Ovary (tissue), 3 donors: ENCODE data around the gene LRIG3.

Experiments used
- EP300 ChIP-seq: sonication (generic); formaldehyde crosslinking; IDR thresholded peaks from one replicate; pipeline ENCODE4 v1.6.1; 2017; ENCODE audit warnings: antibody characterized with exemption
- POLR2A ChIP-seq: fragments of 450-650 bp; IDR thresholded peaks from one replicate; pipeline ENCODE4 v1.6.1; 2017; ENCODE audit warnings: antibody characterized with exemption, mild to moderate bottlenecking, moderate library complexity
- TF ChIP-seq, protein P1 (sequence below), 3 donors: fragments of 450-650 bp in 2 of 3; fragments of 200-600 bp in 1 of 3; IDR thresholded peaks; one replicate each; pipeline versions ENCODE4 v1.5.1 to v1.8.0; 2016 to 2022; ENCODE audit warnings: antibody characterized with exemption in 3 of 3, mild to moderate bottlenecking in 1 of 3
- donor health status: DM: no; HTN: no; CAD: no.

- TF ChIP-seq EP300 (no peak), POLR2A (no peak)
- TF ChIP-seq, protein P1, sequence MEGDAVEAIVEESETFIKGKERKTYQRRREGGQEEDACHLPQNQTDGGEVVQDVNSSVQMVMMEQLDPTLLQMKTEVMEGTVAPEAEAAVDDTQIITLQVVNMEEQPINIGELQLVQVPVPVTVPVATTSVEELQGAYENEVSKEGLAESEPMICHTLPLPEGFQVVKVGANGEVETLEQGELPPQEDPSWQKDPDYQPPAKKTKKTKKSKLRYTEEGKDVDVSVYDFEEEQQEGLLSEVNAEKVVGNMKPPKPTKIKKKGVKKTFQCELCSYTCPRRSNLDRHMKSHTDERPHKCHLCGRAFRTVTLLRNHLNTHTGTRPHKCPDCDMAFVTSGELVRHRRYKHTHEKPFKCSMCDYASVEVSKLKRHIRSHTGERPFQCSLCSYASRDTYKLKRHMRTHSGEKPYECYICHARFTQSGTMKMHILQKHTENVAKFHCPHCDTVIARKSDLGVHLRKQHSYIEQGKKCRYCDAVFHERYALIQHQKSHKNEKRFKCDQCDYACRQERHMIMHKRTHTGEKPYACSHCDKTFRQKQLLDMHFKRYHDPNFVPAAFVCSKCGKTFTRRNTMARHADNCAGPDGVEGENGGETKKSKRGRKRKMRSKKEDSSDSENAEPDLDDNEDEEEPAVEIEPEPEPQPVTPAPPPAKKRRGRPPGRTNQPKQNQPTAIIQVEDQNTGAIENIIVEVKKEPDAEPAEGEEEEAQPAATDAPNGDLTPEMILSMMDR (IDR thresholded peaks at IDR 0.05), result no peak
Measured at GRCh38 chr12:58833853-58834252, 86.5 kb downstream of the LRIG3 start.
